ENCODE measurements around the gene SPON2.

DNA sequence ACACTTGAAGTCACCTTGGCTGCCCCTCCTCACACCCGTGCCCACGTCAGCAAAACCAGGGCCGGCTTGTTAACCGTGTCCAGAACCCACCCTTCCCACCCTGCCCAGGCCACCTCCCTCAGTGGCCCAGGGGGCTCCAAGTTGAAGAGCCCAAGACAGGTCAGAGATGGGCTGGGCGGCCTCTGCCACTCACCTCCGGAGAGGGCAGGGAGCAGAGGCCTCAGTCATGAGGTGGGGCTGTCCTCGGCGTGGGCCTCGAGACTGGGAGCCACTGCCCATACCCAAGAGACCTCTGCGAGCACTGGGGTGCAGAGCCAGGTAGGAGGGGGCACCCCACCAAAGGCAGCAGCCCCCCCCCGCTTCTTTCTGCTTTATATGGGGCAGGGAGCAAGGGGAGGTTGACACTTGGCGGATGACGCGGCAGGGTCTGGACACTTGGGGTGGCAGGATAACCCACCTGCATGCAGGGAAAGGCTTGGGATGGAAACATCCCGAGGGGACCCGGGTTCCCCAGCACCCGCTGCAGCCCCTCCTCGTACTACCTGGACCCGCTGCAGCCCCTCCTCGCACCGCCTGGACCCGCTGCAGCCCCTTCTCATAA lies 38.0 kb upstream of the SPON2 start:
- TF ChIP-seq POLR2AphosphoS5 (IDR thresholded peaks at IDR 0.05; ENCODE audit: low read depth, low read length): no peak
- no peak for TF ChIP-seq SIN3A (IDR thresholded peaks at IDR 0.05; ENCODE audit: borderline replicate concordance, insufficient read depth, low read length)
- TF ChIP-seq, protein P1, sequence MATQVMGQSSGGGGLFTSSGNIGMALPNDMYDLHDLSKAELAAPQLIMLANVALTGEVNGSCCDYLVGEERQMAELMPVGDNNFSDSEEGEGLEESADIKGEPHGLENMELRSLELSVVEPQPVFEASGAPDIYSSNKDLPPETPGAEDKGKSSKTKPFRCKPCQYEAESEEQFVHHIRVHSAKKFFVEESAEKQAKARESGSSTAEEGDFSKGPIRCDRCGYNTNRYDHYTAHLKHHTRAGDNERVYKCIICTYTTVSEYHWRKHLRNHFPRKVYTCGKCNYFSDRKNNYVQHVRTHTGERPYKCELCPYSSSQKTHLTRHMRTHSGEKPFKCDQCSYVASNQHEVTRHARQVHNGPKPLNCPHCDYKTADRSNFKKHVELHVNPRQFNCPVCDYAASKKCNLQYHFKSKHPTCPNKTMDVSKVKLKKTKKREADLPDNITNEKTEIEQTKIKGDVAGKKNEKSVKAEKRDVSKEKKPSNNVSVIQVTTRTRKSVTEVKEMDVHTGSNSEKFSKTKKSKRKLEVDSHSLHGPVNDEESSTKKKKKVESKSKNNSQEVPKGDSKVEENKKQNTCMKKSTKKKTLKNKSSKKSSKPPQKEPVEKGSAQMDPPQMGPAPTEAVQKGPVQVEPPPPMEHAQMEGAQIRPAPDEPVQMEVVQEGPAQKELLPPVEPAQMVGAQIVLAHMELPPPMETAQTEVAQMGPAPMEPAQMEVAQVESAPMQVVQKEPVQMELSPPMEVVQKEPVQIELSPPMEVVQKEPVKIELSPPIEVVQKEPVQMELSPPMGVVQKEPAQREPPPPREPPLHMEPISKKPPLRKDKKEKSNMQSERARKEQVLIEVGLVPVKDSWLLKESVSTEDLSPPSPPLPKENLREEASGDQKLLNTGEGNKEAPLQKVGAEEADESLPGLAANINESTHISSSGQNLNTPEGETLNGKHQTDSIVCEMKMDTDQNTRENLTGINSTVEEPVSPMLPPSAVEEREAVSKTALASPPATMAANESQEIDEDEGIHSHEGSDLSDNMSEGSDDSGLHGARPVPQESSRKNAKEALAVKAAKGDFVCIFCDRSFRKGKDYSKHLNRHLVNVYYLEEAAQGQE (IDR thresholded peaks at IDR 0.05; ENCODE audit: insufficient read depth in 1 of 2, low read depth in 2 of 2, low read length in 2 of 2): no peak
- no peak for TF ChIP-seq TAF1 (IDR thresholded peaks at IDR 0.05; ENCODE audit: borderline replicate concordance, insufficient read depth, low read length)
- no peak for TF ChIP-seq FOXP2 (optimal IDR thresholded peaks at IDR 0.05; ENCODE audit: borderline replicate concordance, extremely low read depth, extremely low read length, insufficient read depth)
